Skin of body (tissue), 2 donors: Measurements from ENCODE around the gene EFCAB14. TPM values are rescaled to one million over a fixed set of nuclear protein-coding genes. Genes with fewer than 3 reads are reported as not detected.
"Not testable (repeated sequence)": the region's sequence is repeated elsewhere in the genome, so short reads cannot be mapped to it uniquely, and the experiment has no call there.

Experiments
- DNase-seq: peaks from one replicate; lab custom pipeline; 2025; lab: John Stamatoyannopoulos, UW
- total RNA-seq: library from RNA; depleted of rRNA; stranded (reverse); fragments of >200 nt; gene quantifications from one replicate; pipeline ENCODE4 v1.2.3, GENCODE V29; 2014

The EFCAB14 gene
- total RNA-seq, 1 donor from 2014 or later, result 62.9 TPM

GRCh38 chr1:46724991-46725735, 6.2 kb upstream of the EFCAB14 start:
- DNase-seq, result peak; percentile 40

GRCh38 chr1:46723901-46724300, 5.0 kb upstream of the EFCAB14 start:
- no peak for DNase-seq

GRCh38 chr1:46721686-46722205, 2.8 kb upstream of the EFCAB14 start:
- no peak for DNase-seq

- DNase-seq, result no peak
Measured at GRCh38 chr1:46721204-46721603, 2.3 kb upstream of the EFCAB14 start.

- DNase-seq, result not testable (repeated sequence)
Measured at GRCh38 chr1:46720319-46720718, 1.4 kb upstream of the EFCAB14 start.

GRCh38 chr1:46719689-46720088, 775 bp upstream of the EFCAB14 start:
- no peak for DNase-seq

DNA sequence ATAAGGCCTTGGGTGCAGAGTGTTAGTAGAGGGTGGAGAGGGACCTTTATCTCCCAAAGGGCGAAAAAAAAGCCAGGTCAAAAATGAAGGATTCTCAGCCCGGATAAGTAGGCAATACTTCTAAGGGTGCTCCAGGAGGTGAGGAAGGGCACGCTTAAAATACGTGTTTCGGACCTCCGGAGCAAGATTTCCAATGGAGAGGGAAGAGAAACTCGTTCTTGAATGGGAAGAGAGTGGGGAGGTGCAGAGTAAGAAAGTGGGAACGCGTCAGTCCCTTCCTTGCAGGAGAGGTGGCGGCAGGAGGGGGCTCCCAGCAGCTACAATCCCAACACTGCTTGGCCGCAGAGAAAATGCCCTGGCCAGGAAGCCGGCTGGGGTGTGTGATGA, 581 bp downstream of the EFCAB14 start:
- no peak for DNase-seq

DNA sequence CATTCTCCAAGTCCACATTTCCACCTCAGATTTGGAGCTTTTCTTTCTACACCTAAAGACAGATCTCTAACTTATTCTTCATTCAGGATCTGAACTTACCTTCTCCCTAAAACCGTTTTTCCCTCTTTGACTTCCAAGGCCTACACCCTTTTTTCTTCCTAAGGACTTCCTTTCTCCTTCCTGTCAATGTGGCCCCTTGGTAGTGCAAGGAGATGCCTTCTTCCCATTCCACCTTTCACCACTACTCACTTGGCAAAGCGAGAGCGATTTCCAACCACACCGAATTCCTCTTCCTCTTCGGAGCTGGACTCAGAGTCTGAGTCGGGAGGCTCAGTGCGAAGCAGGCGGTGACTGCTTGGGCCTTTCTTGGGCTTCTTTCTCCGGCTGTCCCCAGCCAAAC, 1.3 kb downstream of the EFCAB14 start:
- no peak for DNase-seq

GRCh38 chr1:46714976-46715375, 3.9 kb downstream of the EFCAB14 start:
- no peak for DNase-seq

- no peak for DNase-seq
Measured at GRCh38 chr1:46708121-46708520, 10.8 kb downstream of the EFCAB14 start.

- DNase-seq, result no peak
Measured at GRCh38 chr1:46705408-46705807, 13.5 kb downstream of the EFCAB14 start.

- no peak for DNase-seq
Measured at GRCh38 chr1:46703927-46704641, 14.8 kb downstream of the EFCAB14 start.

GRCh38 chr1:46699666-46700065, 19.2 kb downstream of the EFCAB14 start:
- DNase-seq, result no peak

DNA sequence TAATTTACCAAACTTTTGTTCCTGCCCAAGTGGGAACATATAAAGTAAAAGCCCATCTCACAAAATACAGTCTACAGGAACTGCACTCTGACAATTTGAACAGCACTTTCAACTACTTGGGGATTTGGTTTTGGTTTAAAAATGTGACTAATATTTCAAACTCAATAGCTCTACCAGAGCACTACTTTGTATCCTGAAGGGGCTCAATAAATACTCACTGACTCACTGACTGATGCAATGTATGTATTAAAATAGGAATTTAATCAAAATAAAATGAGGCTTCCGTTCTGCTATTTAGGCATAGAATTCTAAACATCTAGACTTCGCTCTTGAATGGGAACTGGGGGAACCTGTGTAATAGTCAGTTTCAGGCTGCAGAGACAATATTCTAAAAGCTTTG, 21.9 kb downstream of the EFCAB14 start:
- DNase-seq, result no peak

DNA sequence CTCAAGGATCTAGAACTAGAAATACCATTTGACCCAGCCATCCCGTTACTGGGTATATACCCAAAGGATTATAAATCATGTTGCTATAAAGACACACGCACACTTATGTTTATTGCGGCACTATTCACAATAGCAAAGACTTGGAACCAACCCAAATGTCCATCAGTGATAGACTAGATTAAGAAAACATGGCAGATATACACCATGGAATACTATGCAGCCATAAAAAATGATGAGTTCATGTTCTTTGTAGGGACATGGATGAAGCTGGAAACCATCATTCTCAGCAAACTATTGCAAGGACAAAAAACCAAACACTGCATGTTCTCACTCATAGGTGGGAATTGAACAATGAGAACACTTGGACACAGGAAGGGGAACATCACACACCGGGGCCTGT, 24.2 kb downstream of the EFCAB14 start:
- not testable (repeated sequence) for DNase-seq

- no peak for DNase-seq
Measured at GRCh38 chr1:46692811-46693770, 25.8 kb downstream of the EFCAB14 start.

DNA sequence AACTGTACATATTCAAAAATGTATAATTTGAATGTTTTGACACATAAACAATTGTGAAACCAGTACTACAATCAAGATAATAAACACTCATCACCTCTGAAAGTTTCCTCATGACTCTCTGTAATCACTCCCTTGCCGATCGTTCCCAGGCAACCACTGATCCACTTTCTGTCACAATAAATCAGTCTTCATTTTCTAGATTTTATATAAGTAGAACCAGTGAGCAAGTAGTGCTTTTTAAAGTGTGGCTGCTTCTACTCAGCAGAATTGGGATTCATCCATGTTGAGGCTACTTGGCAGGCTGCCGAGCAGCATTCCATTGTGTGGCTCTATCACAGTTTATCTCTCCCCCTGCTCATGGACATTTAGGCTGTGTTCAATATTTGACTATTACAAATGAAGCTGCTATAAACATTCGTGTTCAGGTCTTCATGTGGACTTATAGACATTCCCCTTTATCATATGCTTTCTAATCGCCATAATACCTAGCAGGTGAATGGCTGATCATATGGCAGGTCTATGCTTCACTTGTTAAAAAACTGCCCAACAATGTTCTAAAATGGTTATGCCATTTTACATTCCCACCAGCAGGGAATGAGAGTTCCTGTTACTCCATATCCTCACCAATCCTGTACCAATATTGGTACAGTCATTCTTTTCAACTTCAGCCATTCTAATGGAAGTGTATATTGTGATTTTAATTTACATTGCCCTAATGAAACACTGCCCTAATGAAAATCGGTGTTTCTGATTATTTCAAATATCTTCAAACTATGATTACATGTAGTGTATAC, 26.7 kb downstream of the EFCAB14 start:
- no peak for DNase-seq

DNA sequence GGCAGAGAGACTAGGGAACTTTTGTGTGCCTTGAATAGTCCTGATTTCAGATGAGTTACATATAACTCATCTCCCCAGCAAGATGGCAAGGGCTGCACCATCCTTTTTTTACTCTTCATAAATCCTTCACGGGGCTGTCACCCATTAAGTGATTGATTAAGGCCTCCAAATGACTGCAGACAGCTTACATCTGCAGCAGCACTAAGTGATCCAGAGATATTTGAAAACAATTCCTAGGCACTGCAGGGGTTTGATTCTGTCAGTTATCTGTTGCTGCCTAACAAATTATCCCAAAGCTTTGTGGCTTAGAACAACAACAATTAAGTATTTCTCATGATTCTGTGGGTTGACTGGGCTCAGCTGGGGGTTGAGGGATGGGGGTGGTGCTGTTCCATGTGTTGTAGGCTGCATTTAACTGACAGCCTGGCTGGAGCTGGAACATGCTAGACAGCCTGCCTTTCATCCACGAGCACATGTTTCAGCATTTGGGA, 27.9 kb downstream of the EFCAB14 start:
- DNase-seq, result no peak

GRCh38 chr1:46689897-46690296, 29.0 kb downstream of the EFCAB14 start:
- DNase-seq, result no peak

DNA sequence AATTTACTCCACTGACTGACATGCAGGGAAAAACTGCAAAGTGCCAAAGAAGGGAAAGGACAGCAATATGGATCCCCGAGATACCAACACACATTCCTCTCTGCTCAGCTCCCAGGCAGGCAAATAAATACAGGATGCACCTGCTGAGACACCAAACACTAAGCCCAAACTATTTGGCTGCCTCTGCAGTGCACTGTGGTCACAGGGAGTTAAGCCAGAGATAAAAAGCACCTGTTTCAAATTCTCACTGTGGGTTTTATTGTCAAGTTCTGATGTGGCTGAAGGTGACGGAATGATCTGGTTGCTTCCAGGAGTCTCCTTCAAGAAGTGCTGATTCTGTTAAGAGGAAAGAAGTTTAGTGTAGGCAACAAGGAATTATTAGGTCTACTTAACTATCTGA, 29.6 kb downstream of the EFCAB14 start:
- no peak for DNase-seq
